Neural crest cell (in vitro differentiated cells): ENCODE results near the gene PPP2R2D. TPM values are rescaled to one million over a fixed set of nuclear protein-coding genes. Genes with fewer than 3 reads are reported as not detected.

Source experiments
- DNase-seq: peaks from one replicate; pipeline ENCODE4 v3.0.0; 2021; ENCODE audit warnings: low read depth, mixed read lengths, low spot score
- H3K27ac Mint-ChIP-seq: one replicate; pipeline ENCODE4 v1.8.0; 2021; ENCODE audit warnings: mild to moderate bottlenecking, mixed read lengths; ENCODE audit not compliant: unreplicated experiment
- H3K27me3 Mint-ChIP-seq: 2 replicates; pipeline ENCODE4 v1.8.0; 2021; ENCODE audit warnings: low read depth, mild to moderate bottlenecking, mixed read lengths
- H3K36me3 Mint-ChIP-seq: 2 replicates; pipeline ENCODE4 v1.8.0; 2021; ENCODE audit warnings: low read depth, mild to moderate bottlenecking, mixed read lengths
- H3K4me1 Mint-ChIP-seq: 2 replicates; pipeline ENCODE4 v1.8.0; 2021; ENCODE audit warnings: mixed read lengths
- H3K4me3 Mint-ChIP-seq: one replicate; pipeline ENCODE4 v1.8.0; 2021; ENCODE audit warnings: mild to moderate bottlenecking, mixed read lengths
- H3K9me3 Mint-ChIP-seq: 2 replicates; pipeline ENCODE4 v1.8.0; 2021; ENCODE audit warnings: mixed read lengths
- total RNA-seq: library from RNA; stranded (reverse); gene quantifications from 2 replicates; pipeline ENCODE4 v1.2.1, GENCODE V29; 2021
- TF ChIP-seq, protein P1 (sequence below): fragments of 200-600 bp; sonication (generic); conservative IDR thresholded peaks from 2 replicates; pipeline ENCODE4 v1.5.0; 2021; ENCODE audit warnings: antibody characterized with exemption, mild to moderate bottlenecking

Gene PPP2R2D
- total RNA-seq, 1 donor from 2014 or later, result 39.3 TPM

DNA sequence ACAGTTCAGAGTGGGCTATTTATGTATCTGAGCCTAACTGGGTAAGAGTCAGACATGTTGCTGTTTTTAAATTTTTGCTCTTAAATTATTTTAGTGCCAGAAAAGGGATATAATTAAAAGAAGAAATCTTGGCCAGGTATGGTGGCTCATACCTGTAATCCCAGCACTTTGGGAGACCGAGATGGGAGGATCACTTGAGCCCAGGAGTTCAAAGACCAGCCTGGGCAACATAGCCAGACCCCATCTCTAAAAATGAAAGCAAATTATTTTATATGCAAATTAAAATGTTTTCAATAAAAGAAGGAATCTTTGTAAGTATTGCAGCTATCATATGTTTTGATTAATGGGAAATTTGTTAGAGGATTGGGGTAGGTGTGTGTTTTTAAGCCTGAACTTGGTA, 41.6 kb downstream of the PPP2R2D start:
- Mint-ChIP-seq H3K27me3 (no peaks in the 10 kb centered on the region), H3K9me3 (no peaks in the 10 kb centered on the region), H3K36me3 (peaks cover 36% of the 10 kb centered on the region), H3K27ac (no peak overlapping the region), H3K4me1 (no peaks in the 10 kb centered on the region), H3K4me3 (no peak overlapping the region)
- TF ChIP-seq, protein P1, sequence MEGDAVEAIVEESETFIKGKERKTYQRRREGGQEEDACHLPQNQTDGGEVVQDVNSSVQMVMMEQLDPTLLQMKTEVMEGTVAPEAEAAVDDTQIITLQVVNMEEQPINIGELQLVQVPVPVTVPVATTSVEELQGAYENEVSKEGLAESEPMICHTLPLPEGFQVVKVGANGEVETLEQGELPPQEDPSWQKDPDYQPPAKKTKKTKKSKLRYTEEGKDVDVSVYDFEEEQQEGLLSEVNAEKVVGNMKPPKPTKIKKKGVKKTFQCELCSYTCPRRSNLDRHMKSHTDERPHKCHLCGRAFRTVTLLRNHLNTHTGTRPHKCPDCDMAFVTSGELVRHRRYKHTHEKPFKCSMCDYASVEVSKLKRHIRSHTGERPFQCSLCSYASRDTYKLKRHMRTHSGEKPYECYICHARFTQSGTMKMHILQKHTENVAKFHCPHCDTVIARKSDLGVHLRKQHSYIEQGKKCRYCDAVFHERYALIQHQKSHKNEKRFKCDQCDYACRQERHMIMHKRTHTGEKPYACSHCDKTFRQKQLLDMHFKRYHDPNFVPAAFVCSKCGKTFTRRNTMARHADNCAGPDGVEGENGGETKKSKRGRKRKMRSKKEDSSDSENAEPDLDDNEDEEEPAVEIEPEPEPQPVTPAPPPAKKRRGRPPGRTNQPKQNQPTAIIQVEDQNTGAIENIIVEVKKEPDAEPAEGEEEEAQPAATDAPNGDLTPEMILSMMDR, result no peak
- DNase-seq, result no peak

DNA sequence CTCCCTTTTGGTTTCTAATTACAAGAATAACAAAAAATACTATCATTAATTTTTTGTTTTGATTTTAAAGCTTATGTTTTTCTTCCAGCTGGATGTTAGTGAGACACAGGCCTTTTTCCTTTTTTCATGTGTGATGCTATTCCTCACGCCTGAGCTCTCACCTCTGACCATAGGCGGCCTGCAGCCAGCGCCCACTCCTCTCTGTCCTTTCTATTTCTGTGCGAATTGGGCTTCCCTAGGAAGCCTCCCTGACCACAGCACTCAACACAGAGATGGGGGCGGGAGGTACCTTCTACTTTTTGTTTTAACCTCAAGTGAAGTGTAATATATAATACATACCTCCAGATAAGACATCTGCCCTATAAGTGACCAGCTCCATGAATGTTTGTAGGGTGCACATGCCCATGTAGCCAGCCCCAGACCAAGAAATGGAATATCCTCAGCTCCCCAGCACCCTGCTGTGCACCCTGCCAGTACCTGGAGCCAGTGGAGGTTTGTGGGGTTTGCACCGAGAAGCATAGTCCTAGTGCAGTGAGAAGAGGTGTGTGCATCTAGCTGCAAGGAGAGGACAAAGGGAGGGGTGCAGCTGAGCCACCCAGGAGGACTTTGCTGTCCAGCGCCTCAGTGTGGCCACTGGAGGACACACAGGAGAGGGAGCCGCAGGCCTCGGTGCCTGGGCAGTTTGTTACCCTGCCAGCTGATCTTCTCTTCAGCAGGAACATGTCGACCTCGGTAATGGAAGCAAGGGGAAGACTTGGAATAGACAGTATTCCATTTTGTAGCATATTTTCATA, 42.4 kb downstream of the PPP2R2D start:
- no peaks in the 10 kb centered on the region for H3K9me3 Mint-ChIP-seq
- H3K36me3 Mint-ChIP-seq, result peaks cover 40% of the 10 kb centered on the region
- H3K4me3 Mint-ChIP-seq, result no peak overlapping the region
- no peaks in the 10 kb centered on the region for H3K4me1 Mint-ChIP-seq
- TF ChIP-seq, protein P1, result peak; percentile 49
- no peaks in the 10 kb centered on the region for H3K27me3 Mint-ChIP-seq
- H3K27ac Mint-ChIP-seq, result no peak overlapping the region
- no peak for DNase-seq

DNA sequence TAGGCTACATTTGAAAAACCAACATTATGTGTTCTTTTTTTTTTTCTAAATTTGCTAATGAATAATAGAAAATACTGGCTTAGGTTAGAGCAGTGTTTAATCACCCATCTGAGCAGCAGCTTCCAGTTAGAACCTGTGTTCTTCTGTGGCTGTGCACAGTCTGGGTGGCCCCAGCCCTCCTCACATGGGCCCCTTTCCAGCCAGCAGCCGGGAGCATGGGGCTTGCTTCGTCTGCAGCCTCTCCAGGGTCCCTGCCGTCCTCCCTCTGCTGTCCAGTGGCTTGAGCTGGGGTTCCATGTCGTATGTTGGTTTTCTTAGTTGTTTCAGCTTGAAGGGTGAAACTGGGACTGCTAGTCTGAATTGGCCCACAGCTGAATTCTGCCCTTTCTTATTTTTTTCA, 43.6 kb downstream of the PPP2R2D start:
- H3K4me3 Mint-ChIP-seq, result no peak overlapping the region

DNA sequence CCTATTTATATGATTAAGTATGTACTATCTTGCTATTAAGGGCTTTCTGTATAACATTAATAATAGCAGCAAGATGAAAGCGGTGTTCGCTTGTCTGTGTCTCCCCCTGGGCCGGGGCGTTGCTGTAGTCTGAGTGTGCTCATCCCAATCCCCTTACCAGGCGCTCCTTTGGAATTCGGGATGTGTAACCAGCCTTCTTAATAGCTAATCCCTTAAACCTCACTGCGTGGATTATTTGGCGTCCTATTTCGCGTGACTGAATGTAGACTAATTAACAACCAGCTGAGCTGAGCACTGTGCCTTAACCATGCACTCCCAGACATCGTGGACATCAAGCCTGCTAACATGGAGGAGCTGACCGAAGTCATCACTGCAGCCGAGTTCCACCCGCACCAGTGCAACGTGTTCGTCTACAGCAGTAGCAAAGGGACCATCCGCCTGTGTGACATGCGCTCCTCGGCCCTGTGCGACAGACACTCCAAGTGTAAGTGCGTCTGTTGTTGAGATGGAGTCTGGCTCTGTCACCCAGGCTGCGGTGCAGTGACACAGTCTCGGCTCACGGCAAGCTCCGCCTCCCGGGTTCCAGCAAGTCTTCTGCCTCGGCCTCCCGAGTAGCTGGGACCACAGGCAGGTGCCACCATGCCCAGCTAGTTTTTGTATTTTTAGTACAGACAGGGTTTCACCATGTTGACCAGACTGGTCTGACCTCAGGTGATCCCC, 44.3 kb downstream of the PPP2R2D start:
- no peak for DNase-seq
- Mint-ChIP-seq H3K36me3 (peaks cover 40% of the 10 kb centered on the region), H3K4me1 (no peaks in the 10 kb centered on the region), H3K27me3 (no peaks in the 10 kb centered on the region), H3K27ac (no peak overlapping the region), H3K4me3 (no peak overlapping the region), H3K9me3 (no peaks in the 10 kb centered on the region)
- TF ChIP-seq, protein P1, result no peak

More for the DNA sequence above, 43.6 kb downstream of the PPP2R2D start:
- DNase-seq, result no peak
- H3K27me3 Mint-ChIP-seq, result no peaks in the 10 kb centered on the region
- no peak overlapping the region for H3K27ac Mint-ChIP-seq
- H3K4me1 Mint-ChIP-seq, result no peaks in the 10 kb centered on the region
- H3K36me3 Mint-ChIP-seq, result peaks cover 39% of the 10 kb centered on the region
- H3K9me3 Mint-ChIP-seq, result no peaks in the 10 kb centered on the region
- TF ChIP-seq, protein P1, result no peak

DNA sequence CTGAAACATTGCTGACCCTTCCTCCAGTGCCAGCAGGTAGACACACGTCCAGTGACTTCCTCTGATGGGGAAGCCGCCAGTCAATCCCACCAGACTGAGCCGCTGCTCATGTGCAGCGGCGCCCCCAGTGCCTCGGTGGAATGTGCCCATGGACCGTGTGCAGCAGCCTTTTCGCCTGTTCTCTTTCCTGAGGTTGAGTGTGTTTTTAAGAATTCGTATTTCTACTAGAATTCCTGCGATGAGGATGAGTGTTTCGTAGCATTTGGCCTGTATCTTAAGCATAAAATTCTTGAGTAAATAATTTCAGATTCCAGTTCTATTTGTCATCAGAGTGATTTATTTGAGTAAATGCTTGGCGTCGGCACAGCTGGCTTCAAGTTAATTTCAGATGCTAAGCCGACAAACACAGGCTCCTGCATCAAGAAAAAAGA, 45.5 kb downstream of the PPP2R2D start:
- H3K9me3 Mint-ChIP-seq, result no peaks in the 10 kb centered on the region
- peaks cover 34% of the 10 kb centered on the region for H3K36me3 Mint-ChIP-seq
- TF ChIP-seq, protein P1, result no peak
- no peak overlapping the region for H3K4me3 Mint-ChIP-seq
- no peaks in the 10 kb centered on the region for H3K4me1 Mint-ChIP-seq
- no peaks in the 10 kb centered on the region for H3K27me3 Mint-ChIP-seq
- no peak overlapping the region for H3K27ac Mint-ChIP-seq
- no peak for DNase-seq
